Suprapubic skin (tissue), 4 donors: Measurements from ENCODE around the gene WFIKKN2. TPM values are rescaled to one million over a fixed set of nuclear protein-coding genes. Genes with fewer than 3 reads are reported as not detected.

Experiments used
- DNase-seq, 2 donors: peaks; one replicate each; pipeline ENCODE4 v3.0.0-alpha.2; 2019; ENCODE audit warnings: low spot score in 2 of 2
- H3K27ac ChIP-seq: fragments of 200-600 bp; sonication (generic); one replicate; pipeline ENCODE4 v1.5.1; 2019
- H3K27me3 ChIP-seq: fragments of 200-600 bp; sonication (generic); one replicate; pipeline ENCODE4 v1.5.1; 2019
- H3K36me3 ChIP-seq: fragments of 200-600 bp; sonication (generic); one replicate; pipeline ENCODE4 v1.5.1; 2019
- H3K4me1 ChIP-seq: fragments of 200-600 bp; sonication (generic); one replicate; pipeline ENCODE4 v1.5.1; 2019
- H3K4me3 ChIP-seq: fragments of 200-600 bp; sonication (generic); one replicate; pipeline ENCODE4 v1.5.1; 2019; ENCODE audit warnings: mild to moderate bottlenecking
- H3K9me3 ChIP-seq: fragments of 200-600 bp; sonication (generic); one replicate; pipeline ENCODE4 v1.5.1; 2019
- EP300 ChIP-seq: sonication (generic); formaldehyde crosslinking; IDR thresholded peaks from one replicate; pipeline ENCODE4 v1.6.1; 2017; ENCODE audit warnings: antibody characterized with exemption
- POLR2A ChIP-seq, 2 donors: fragments of 450-650 bp; IDR thresholded peaks; one replicate each; pipeline ENCODE4 v1.6.1; 2017; ENCODE audit warnings: antibody characterized with exemption in 2 of 2, mild to moderate bottlenecking in 2 of 2, moderate library complexity in 2 of 2
- POLR2AphosphoS5 ChIP-seq, 3 donors: sonication (generic); formaldehyde crosslinking; IDR thresholded peaks; one replicate each; pipeline ENCODE4 v1.6.1; 2017; ENCODE audit warnings: antibody characterized with exemption in 3 of 3
- WGBS: methylation state at CpG from one replicate; pipeline ENCODE4 v1.1.5; 2018; 5-methylcytosine and 5-hydroxymethylcytosine counted together
- total RNA-seq, 4 donors: library from RNA; depleted of rRNA; stranded (reverse); fragments of >200 nt; gene quantifications; one replicate each; pipeline ENCODE4 v1.1.0, GENCODE V29; 2016
- TF ChIP-seq, protein P1 (sequence below), 2 donors: fragments of 200-600 bp in 1 of 2; fragments of 450-650 bp in 1 of 2; sonication (generic) in 1 of 2; IDR thresholded peaks; one replicate each; pipeline ENCODE4 v1.5.1; 2016 to 2019; ENCODE audit warnings: antibody characterized with exemption in 2 of 2, mild to moderate bottlenecking in 1 of 2, moderate library complexity in 1 of 2

WFIKKN2 gene
- total RNA-seq, 4 donors from 2014 or later, result 0.36 to 0.93 (median 0.65) TPM

DNA sequence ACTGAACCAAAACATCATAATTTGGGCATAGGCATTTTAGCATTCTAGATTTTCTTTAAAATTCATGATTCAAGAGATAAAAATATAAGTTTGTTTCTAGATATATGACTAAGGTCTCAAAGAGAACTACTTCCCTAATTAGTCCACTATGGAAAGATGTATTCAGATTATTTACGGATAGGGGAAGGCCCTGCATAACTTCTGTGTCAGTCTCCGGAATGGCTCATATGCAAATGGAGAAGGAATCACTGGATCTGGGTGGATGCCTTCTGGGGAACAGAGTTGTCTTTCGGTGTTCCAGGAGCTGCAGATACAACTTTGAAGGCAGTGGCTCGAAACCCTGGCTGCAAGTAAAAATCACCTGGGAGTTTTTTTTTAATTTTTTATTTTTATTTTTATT lies 17.1 kb upstream of the WFIKKN2 start:
- Histone ChIP-seq H3K4me1 (peaks cover 19% of the 10 kb centered on the region), H3K27me3 (no peaks in the 10 kb centered on the region), H3K4me3 (no peak overlapping the region), H3K27ac (peak overlapping the region; percentile 39), H3K9me3 (no peaks in the 10 kb centered on the region), H3K36me3 (no peaks in the 10 kb centered on the region)
- TF ChIP-seq POLR2A (IDR thresholded peaks at IDR 0.05), result no peak
- TF ChIP-seq, protein P1, sequence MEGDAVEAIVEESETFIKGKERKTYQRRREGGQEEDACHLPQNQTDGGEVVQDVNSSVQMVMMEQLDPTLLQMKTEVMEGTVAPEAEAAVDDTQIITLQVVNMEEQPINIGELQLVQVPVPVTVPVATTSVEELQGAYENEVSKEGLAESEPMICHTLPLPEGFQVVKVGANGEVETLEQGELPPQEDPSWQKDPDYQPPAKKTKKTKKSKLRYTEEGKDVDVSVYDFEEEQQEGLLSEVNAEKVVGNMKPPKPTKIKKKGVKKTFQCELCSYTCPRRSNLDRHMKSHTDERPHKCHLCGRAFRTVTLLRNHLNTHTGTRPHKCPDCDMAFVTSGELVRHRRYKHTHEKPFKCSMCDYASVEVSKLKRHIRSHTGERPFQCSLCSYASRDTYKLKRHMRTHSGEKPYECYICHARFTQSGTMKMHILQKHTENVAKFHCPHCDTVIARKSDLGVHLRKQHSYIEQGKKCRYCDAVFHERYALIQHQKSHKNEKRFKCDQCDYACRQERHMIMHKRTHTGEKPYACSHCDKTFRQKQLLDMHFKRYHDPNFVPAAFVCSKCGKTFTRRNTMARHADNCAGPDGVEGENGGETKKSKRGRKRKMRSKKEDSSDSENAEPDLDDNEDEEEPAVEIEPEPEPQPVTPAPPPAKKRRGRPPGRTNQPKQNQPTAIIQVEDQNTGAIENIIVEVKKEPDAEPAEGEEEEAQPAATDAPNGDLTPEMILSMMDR (IDR thresholded peaks at IDR 0.05), result no peak
- no peak for TF ChIP-seq EP300
- TF ChIP-seq POLR2AphosphoS5 (IDR thresholded peaks at IDR 0.05), result no peak
- 56% methylated on average over 4 of the region's 4 CpGs for WGBS
- no peak for DNase-seq

DNA sequence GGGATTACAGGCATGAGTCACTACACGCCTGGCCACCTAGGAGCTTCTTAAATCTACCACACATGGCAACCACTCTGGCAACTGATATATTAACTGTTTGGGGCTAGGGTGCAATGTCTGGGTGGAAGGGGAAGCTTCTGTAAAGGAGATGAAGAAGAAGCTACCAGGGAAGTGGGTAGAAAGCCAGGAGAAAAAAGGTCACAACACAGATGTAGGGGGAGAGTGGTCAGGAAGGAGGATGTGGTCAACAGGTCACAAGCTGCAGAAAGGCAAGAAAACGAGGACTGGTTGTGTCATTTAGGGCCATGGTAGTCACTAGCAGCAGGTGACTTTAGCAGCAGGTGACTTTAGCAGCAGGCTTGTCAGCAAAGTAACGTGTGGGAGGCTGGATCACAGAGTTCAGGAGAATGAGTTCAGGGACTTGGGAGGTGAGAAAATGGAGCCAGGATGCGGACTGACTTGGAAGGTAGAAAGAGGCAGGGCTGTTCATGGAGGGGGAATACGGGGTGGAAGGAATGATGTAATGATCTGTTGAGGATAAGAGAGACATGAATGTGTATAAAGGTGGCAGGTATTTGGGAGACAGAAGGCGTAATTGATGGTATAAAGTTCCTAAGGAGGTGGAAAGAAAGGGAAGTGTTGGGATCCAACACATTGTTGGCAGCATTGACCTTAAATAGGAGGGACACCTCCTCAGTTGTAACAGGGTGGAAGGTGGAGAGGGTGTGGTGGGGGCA lies 16.3 kb upstream of the WFIKKN2 start:
- H3K4me3 ChIP-seq, result no peak overlapping the region
- WGBS, result 61% methylated on average over 6 of the region's 6 CpGs
- no peak for DNase-seq

DNA sequence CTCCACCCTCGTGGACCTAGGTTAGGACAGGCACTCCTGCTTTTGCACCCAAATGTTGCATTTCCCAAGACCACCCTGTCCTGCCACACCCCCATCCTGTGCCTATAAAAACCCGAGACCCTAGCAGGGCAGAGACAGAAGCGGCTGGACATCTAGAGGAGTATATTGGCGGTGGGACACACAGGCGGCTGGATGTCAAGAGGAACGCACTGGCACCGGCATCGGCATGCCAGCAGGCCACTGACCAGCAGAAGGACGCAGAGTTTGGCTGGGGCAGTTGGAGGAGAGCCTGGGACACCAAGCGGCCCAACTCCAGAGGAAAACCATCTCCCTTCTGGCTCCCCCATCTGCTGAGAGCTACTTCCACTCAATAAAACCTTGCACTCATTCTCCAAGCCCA lies 14.7 kb upstream of the WFIKKN2 start:
- Histone ChIP-seq H3K4me1 (peaks cover 19% of the 10 kb centered on the region), H3K9me3 (no peaks in the 10 kb centered on the region), H3K4me3 (no peak overlapping the region), H3K27me3 (no peaks in the 10 kb centered on the region), H3K36me3 (no peaks in the 10 kb centered on the region), H3K27ac (no peak overlapping the region)
- TF ChIP-seq, protein P1 (IDR thresholded peaks at IDR 0.05), result no peak
- TF ChIP-seq POLR2AphosphoS5 (IDR thresholded peaks at IDR 0.05) (no peak), POLR2A (IDR thresholded peaks at IDR 0.05) (no peak), EP300 (no peak)
- DNase-seq, result no peak
- 86% methylated on average over 9 of the region's 10 CpGs for WGBS

More for the DNA sequence above, 16.3 kb upstream of the WFIKKN2 start:
- Histone ChIP-seq H3K9me3 (no peaks in the 10 kb centered on the region), H3K36me3 (no peaks in the 10 kb centered on the region), H3K27me3 (no peaks in the 10 kb centered on the region), H3K4me1 (peaks cover 19% of the 10 kb centered on the region), H3K27ac (no peak overlapping the region)
- TF ChIP-seq POLR2A (IDR thresholded peaks at IDR 0.05) (no peak), POLR2AphosphoS5 (IDR thresholded peaks at IDR 0.05) (no peak), EP300 (no peak)
- TF ChIP-seq, protein P1 (IDR thresholded peaks at IDR 0.05), result no peak

DNA sequence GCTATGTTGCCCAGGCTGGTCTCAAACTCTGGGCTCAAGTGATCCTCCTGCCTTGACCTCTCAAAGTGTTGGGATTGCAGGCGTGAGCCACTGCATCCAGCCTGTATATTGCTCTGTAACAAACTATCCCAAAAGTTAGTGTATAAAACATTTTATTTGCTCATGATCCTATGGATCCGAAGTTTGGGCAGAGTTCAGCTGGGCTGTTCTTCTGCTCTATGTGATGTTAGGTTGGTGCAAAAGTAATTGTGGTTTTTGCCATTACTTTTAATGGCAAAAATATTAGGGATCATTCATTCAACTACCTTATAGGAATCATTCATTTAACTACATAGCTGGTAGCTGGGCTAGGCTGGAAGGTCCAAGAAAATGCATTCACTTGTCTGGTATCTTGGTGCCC lies 12.8 kb upstream of the WFIKKN2 start:
- H3K27ac ChIP-seq, result no peak overlapping the region
- H3K27me3 ChIP-seq, result no peaks in the 10 kb centered on the region
- H3K4me3 ChIP-seq, result no peak overlapping the region
- WGBS, result 96% methylated on average over 2 of the region's 2 CpGs
- TF ChIP-seq POLR2AphosphoS5 (IDR thresholded peaks at IDR 0.05) (no peak), POLR2A (IDR thresholded peaks at IDR 0.05) (no peak), EP300 (no peak)
- TF ChIP-seq, protein P1 (IDR thresholded peaks at IDR 0.05), result no peak
- H3K9me3 ChIP-seq, result no peaks in the 10 kb centered on the region
- H3K4me1 ChIP-seq, result peaks cover 15% of the 10 kb centered on the region
- no peaks in the 10 kb centered on the region for H3K36me3 ChIP-seq
- no peak for DNase-seq

DNA sequence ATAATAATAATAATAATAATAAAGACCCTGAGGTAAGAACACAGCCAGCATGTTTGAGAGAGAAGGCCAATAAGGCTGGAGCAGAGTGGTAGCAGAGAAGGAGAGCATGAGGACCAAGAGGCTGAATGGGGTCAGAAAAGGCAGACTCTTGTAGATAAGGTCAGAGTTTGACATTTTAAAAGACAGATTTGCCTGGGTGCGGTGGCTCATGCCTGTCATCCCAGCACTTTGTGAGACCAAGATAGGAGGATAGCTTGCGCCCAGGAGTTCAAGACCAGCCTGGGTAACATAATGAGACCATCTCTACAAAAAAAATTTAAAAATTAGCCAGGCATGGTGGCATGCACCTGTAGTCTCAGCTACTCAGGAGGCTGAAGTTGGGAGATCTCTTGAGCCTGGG lies 11.0 kb upstream of the WFIKKN2 start:
- Histone ChIP-seq H3K27me3 (no peaks in the 10 kb centered on the region), H3K9me3 (no peaks in the 10 kb centered on the region), H3K27ac (no peak overlapping the region), H3K36me3 (no peaks in the 10 kb centered on the region), H3K4me1 (no peaks in the 10 kb centered on the region), H3K4me3 (no peak overlapping the region)
- TF ChIP-seq POLR2AphosphoS5 (IDR thresholded peaks at IDR 0.05) (no peak), POLR2A (IDR thresholded peaks at IDR 0.05) (no peak), EP300 (no peak)
- TF ChIP-seq, protein P1 (IDR thresholded peaks at IDR 0.05), result no peak
- DNase-seq, result no peak
- 87% methylated on average over 2 of the region's 2 CpGs for WGBS
